HG03064 (cell line): ENCODE data around the gene MEGF6.
"Not testable (repeated sequence)": the region's sequence is repeated elsewhere in the genome, so short reads cannot be mapped to it uniquely, and the experiment has no call there.

Experiments used
- ATAC-seq: cut with Tn5 transposase; IDR thresholded peaks from one replicate; pipeline ENCODE4 v1.9.1; 2021; ENCODE audit warnings: low read depth; ENCODE audit not compliant: unreplicated experiment

MEGF6 gene

DNA sequence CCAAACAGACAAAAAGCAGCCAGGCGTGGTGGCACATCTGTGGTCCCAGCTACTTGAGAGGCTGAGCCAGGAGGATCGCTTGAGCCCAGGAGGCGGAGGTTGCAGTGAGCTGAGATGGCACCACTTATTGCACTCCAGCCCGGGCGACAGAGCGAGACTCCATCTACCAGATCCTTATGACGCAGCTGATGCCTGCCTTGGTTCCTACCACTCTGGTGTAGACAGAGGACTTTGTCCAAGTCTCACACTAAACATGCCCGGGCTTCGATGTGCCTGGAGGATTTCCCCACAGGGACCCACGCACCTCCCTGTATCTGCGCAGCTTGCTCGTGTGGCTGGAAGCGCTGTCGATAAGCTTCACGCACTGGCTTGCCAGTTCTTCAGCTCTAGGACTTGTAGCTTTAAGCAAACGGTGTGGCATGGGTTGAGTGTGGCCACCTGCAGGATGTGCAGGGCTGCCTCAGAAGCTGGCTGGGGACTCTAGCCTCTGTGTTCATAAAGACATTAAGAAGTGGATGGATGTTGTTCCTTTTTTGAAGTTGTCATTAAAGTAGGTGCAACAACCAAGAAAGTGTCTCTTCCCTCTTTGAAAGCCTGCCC, 18.4 kb upstream of the MEGF6 start:
- ATAC-seq: no peak

DNA sequence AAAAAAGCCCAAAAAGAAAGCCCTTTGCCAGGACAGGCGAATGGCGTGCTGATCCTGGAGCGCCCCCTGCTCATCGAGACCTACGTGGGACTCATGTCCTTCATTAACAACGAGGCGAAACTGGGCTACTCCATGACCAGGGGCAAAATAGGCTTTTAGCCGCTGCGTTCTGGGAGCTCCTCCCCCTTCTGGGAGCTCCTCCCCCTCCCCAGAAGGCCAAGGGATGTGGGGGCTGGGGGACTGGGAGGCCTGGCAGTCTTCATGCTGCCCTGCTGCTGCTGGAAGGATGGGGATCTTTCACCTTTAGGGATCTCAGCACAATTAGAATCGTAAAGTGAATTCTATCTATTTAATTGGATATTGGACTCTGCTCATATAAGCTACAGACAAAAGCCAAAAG, 17.1 kb upstream of the MEGF6 start:
- no peak for ATAC-seq

GRCh38 chr1:3627515-3628253, 16.4 kb upstream of the MEGF6 start:
- no peak for ATAC-seq

GRCh38 chr1:3626025-3626424, 14.7 kb upstream of the MEGF6 start:
- no peak for ATAC-seq

DNA sequence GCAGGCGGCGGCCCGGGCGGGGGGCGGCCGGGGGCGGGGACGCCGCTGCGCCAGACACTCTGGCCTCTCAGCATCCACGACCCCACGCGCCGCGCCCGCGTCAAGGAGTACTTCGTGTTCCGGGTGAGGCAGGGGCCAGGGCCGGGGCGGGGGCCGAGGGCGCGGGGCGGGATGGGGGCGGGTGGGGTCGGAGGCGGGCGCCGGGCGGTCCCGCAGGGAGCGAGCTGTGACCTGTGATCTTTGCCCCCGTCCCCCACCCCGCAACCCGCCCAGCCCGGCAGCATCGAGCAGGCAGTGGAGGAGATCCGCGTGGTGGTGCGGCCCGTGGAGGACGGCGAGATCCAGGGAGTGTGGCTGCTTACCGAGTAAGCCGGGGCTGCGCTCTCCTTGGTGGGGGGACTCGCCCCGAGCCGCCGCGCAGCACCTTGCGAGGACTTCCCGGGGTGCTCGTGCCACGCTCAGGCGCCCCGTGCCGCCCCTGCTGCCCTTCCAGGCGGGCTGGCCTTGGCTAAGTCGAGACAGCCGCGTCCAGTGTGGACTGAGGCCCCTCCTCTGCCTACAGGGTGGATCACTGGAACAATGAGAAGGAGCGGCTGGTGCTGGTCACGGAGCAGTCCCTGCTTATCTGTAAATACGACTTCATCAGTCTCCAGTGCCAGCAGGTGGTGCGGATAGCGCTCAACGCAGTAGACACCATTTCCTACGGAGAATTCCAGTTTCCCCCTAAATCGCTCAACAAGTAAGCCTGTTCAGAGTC, 14.0 kb upstream of the MEGF6 start:
- peak; percentile 17 for ATAC-seq

GRCh38 chr1:3624200-3625136, 13.2 kb upstream of the MEGF6 start, which contains the start of gene TPRG1L:
Gene TPRG1L, plus strand, starts transcription at chr1:3625015. Its CDS starts 58 bp downstream, at chr1:3625073.
- peak; percentile 83 for ATAC-seq

DNA sequence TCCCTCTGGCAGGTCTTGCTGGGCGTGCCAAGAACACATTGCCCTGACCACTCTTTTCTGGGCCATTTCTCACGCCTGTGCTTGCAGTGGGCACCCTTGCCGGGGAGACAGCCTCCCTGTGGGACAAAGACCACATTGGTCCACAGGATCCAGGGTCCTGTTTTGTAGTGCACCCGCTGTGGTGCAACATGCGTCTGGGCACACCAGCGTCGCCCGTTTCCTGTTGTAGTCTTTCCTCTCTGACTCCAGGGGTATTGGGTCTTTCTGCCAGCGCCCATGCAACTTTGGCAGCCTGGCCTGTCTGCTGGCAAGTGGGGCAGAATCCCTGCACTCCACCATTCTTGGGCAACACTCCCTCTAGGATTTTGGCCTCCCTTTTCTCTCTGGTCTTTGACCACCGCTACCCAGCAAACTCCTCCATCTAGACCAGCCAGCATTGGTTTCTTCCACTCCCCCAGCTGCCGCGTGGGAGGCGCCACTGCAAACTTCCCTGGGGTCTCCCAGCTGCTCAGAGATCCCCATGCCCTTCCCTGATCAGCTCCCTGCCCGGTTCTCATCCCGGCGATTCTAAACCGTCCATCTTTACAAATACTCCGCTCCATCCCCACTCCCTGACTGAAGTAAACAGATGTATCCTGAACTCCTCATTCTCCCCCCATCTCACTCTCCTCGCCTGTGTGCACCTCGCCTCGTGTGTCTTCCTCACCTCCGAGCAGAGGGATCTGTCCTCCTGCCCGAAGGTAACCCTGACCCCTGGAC, 12.3 kb upstream of the MEGF6 start:
- ATAC-seq: no peak

GRCh38 chr1:3622102-3622501, 10.8 kb upstream of the MEGF6 start:
- not testable (repeated sequence) for ATAC-seq

- ATAC-seq: not testable (repeated sequence)
Measured at GRCh38 chr1:3621151-3621671, 9.9 kb upstream of the MEGF6 start.

GRCh38 chr1:3620708-3621107, 9.4 kb upstream of the MEGF6 start:
- no peak for ATAC-seq

DNA sequence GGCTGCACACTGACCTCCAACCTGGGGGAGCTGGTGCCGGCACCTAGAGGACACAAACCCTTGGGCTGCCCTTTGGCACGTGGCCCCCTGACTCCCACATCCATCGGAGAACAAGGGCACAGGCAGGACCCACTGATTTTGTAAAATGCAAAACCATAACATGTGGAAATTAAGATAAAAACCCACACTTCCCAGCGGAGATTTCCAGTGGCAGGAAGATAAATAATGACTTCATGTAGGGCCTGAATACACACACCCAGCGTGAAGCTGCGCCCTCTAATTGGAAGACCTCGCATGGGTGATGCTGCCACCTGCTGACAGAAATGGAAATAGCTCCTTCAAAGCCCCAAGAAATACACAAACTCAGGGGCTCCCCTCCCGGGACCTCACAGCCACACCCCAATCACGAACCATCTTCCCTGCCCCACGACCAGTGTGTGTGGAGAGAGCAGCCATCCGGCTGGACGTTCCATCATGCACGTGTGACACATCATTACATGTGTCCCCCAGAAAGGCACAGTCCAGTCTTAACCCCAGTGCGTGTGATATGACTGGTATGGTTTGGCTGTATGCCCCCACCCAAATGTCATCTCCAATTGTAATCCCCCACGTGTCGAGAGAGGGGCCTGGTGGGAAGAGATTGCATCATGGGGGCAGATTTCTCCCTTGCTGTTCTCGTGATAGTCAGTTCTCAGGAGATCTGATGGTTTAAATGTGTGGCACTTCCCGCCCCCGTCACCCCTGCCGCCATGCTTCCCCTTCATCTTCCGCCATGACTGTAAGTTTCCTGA, 7.8 kb upstream of the MEGF6 start:
- no peak for ATAC-seq

- ATAC-seq: no peak
Measured at GRCh38 chr1:3618531-3618880, 7.2 kb upstream of the MEGF6 start.

GRCh38 chr1:3617806-3618345, 6.6 kb upstream of the MEGF6 start:
- ATAC-seq: no peak

- ATAC-seq: no peak
Measured at GRCh38 chr1:3616861-3617260, 5.6 kb upstream of the MEGF6 start.

DNA sequence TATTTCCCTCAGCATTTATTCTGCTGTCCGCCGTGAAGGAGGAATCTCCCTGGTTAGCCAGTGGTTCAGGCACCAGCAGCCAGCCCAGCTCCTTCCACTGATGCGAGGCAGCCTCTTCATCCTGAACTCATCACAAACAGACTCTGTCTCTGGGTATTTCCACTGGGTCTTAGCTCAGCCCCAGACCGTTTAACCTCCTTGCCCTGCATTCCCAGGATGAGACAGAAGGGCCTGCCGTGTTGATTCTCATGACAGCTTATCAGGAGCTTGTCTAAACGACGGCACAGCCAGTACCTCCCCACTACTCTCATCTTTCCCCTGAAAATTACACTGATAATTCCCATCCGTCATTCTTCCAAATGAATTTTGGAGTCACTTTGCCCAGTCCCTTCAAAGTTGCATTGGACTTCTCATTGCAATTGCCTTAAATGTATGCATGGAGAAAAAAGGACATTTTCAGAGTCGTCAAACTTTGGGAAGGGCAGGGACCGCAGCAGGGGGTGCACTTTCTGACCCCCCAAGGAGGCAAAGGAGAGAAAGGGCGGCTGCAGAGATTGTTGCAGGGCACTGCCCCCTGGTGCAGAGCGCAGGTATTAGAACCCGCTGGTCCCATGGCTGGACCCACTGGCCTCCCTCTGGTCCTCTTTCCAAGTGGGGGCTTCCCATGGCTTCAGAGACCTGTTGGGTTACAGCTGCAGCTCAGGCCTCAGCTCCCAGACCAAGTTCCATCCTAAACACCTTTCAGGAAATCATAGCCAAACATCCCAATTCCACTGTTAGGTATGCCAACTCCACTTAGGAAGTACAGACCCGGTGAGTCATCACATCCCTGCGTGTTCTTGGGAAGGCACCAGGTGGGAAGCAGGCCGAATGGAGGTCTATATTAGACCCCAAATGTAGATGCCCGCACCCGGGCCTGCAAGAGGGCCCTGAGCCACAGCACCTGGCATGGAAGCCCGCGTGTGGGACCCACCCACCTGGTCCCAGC, 3.7 kb upstream of the MEGF6 start:
- no peak for ATAC-seq

DNA sequence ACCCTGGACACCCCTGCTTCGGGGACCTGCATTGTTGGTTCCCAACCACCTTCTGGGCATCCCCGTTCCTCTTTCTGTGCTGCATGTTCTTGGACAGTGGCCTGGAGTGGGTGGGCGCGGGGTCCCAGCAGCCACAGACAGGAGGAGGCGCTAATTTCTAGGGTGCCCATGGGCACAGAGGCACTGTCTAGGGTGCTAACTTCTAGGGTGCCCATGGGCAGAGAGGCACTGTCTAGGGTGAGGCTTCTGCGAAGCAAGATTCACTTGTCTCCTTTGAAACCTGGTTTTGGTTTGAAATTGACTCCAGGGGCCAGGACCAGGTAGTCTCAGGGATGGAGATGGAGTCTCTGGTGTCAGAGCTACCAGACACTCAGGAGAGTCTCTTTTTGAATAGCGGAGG, 815 bp upstream of the MEGF6 start:
- no peak for ATAC-seq

GRCh38 chr1:3610527-3611169, 660 bp downstream of the MEGF6 start:
- no peak for ATAC-seq
